Measurements from ENCODE around the gene FUT7. TPM values are rescaled to one million over a fixed set of nuclear protein-coding genes. Genes with fewer than 3 reads are reported as not detected.

FUT7 gene
- total and polyA plus RNA-seq, 2 of the 13 experiments (the other 11 are each of a cell fraction or from before 2014, with no cell fraction given), result 0.05 TPM; not detected in 1

GRCh38 chr9:137053944-137054931 lies 22.4 kb upstream of the FUT7 start, which contains the start of gene ENTPD2 (continued):
- TF ChIP-seq MLXIP (CRISPR knock-in tag; IDR thresholded peaks at IDR 0.05; ENCODE audit: borderline replicate concordance), result 0 out of 2 replicates have a peak, but pooled peaks have one; percentile 33
- 0 out of 2 replicates have a peak, but pooled peaks have one; percentile 6 for TF ChIP-seq ZSCAN21 (CRISPR knock-in tag; IDR thresholded peaks at IDR 0.05; ENCODE audit: borderline replicate concordance)
- TF ChIP-seq ZNF446 (CRISPR knock-in tag; IDR thresholded peaks at IDR 0.05), result peak; percentile 32; the same call in 1 of the 2 replicates
- TF ChIP-seq ZNF547 (CRISPR knock-in tag; IDR thresholded peaks at IDR 0.05), result no peak
- TF ChIP-seq BORCS8-MEF2B (CRISPR knock-in tag; IDR thresholded peaks at IDR 0.05), result 0 out of 2 replicates have a peak, but pooled peaks have one; percentile 7
- TF ChIP-seq ZNF362 (CRISPR knock-in tag; IDR thresholded peaks at IDR 0.05; ENCODE audit: borderline replicate concordance), result peak; percentile 8; the same call in 1 of the 2 replicates
- TF ChIP-seq ZNF343 (CRISPR knock-in tag; IDR thresholded peaks at IDR 0.05), result peak; percentile 17; the same call in 1 of the 2 replicates
- 0 out of 2 replicates have a peak, but pooled peaks have one; percentile 22 for TF ChIP-seq DR1 (CRISPR knock-in tag; IDR thresholded peaks at IDR 0.05)
- TF ChIP-seq ZNF335 (CRISPR knock-in tag; IDR thresholded peaks at IDR 0.05), result no peak
- peak; percentile 42; the same call in 1 of the 2 replicates for TF ChIP-seq PPARG (CRISPR knock-in tag; conservative IDR thresholded peaks at IDR 0.05)
- peak; percentile 72; the same call in 1 of the 2 replicates for TF ChIP-seq TFDP2 (CRISPR knock-in tag; IDR thresholded peaks at IDR 0.05)
- TF ChIP-seq YEATS4 (CRISPR knock-in tag; IDR thresholded peaks at IDR 0.05; ENCODE audit: borderline replicate concordance), result peak; percentile 69; the same call in 1 of the 2 replicates
- TF ChIP-seq HNRNPH1 (optimal IDR thresholded peaks at IDR 0.05; ENCODE audit: low read depth, low read length), result no peak
- TF ChIP-seq KLF6 (CRISPR knock-in tag; IDR thresholded peaks at IDR 0.05), result 0 out of 2 replicates have a peak, but pooled peaks have one; percentile 18
- peak; percentile 82 for TF ChIP-seq SAP130 (CRISPR knock-in tag; IDR thresholded peaks at IDR 0.05; ENCODE audit: low read depth)
